NCI-H2029 treated with DMSO at 0.1 percent for 48 hours (cell line): ENCODE data around the gene ESYT2.

Experiments used
- DNase-seq: peaks from one replicate; lab custom pipeline; 2025; lab: John Stamatoyannopoulos, UW

Gene ESYT2

DNA sequence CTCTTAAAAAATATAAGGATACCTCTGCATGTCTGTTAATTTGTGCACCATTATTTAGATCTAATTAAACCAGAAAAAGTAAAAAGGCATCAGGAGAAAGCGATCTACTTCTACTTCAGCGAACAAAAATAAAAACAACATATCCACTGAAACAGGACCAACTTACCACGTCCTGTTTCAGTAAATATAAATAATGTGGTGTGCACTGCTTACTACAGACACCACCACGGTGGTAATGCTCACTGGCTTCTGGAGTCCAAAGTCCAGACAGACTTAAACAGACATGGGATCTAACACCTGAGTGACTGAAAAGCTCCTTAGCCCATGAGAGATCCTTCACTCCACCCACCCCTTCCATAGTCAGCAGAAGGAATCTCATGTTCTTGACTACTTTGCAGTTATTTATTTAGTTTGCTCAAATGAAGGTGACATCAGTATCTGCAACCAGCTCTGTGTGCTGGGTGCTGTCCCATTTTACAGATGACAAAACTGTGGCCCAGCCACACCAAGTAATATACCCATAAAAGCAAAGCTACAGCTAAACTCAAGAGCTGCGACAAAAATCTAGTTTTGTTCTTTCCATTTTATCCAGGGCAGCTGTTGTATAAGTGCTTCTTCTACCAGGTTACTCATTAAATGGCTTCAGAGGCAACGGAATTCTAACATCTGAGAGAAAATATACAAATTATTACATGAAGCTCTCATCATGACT lies 62.6 kb downstream of the ESYT2 start:
- DNase-seq = no peak

DNA sequence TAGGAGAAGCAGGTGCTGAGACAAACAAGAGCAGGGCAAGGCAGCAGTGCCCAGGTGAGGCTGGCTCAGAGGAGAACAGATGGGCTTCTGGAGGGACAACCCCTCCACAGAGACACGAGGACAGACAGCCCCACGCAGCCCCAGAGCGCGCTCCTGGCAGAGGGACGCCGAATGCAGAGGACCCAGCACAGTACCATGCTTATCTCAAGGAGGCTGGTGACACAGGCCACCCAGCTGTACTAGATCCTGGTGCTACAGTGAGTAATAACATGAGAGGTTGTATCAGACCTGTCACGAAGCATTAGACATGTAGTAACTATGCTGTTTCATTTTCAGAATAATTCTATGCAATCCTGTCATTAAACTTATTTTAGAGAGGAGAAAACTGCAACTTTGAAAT lies 64.3 kb downstream of the ESYT2 start:
- no peak for DNase-seq

DNA sequence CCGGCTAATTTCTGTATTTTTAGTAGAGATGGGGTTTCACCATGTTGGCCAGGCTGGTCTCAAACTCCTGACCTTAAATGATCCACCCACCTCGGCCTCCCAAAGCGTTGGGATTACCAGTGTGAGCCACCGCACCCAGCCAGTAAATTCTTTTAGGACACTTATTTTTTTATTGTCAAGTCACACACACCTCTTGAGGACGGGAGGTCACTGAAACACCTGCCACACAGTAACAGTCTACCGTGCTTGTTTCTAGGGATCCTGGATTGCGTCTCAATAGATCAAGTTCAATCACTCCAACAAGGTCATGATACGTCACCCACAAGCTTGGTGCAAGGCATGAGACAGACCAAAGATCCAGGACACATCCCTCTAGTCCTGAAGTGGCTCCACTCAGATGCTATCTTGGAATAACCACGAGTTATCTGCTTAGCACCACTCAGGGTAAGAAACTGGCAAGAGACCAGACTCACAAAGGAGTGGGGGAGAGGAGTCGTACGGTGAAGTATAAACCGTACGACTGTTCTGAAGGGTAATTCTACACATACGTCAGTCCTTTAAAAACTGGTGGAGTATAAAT lies 65.8 kb downstream of the ESYT2 start:
- DNase-seq = no peak

DNA sequence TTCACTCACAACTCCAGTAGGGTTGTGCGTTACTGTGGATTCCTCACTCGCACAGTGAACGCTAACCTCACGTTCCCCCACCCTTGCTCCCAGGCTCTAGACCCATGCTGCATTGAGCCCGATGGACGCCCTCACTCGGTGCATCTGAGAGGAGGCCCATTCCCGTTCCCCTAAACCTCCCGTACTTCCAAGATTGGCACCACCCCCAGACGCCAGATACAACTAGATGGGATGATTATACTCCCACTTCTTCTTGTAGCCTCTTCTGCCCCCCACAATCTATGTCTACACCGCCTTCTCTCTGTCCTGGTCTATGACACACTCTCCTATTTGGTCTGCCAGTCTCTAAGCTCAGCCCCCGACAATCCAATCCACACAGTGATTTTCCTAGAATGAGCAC lies 67.4 kb downstream of the ESYT2 start:
- no peak for DNase-seq

DNA sequence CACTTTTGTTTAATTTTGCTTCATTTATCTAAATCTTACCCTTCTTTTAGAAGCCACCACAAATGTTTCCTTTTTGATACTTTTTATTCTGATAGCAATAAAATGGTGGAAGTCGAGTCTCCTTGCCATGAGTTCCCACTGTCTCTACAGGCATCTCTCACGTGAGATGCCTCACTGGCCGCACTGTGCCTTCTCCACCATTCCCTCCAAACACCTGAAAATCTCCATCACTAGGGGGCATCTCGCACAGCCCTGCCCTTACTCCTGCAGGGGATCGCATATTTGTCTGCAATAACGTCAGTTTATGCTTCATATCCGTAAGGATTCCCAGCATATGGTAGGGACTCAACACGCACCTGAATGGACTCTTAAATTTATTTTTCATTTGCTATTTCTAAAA lies 68.4 kb downstream of the ESYT2 start:
- DNase-seq = no peak

DNA sequence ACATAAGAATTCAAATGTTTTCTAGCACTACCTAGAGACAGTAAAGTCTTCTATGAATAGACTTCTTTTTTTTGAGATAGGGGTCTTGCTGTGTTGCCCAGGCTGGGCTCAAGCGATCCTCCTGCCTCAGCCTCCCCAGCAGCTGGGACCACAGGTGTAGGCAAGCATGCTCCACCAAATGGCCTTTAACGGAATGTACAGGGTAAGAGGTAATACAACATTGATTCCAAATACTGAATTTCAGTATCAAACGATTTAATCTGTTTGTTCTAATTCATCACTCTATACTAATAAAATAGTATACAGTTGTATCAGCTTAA lies 68.9 kb downstream of the ESYT2 start:
- DNase-seq = no peak

DNA sequence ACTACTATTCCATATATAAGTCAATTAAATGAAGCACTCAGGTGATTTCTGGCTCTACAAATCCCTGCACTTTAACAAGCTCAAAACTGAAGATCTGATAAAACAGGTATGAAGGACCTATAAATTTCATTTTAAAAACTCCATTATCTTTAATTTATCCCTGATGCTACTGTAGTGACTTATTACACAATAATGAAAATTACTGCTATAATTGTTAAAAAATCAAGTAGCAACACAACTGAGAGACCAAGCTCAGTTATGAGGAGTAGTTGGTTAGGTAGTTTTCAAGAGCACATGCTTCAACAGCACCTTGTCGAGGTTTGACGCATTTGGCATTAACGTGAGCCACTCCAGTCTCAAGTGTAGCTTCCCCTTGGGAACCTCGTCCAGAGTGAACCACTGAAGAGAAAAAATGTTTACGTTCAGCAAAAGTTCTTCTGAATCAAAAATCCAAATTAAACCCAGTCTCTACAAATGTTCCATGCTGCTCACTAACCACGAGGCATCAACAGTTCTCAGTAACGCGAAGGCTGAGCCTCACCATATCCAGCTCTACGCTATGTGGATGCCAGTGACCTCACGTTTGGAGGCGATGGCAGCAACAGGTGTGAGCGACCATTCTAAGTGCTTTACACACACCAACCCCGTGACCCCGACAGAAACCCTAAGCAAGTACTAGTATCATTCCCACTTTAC lies 69.4 kb downstream of the ESYT2 start:
- DNase-seq = no peak

DNA sequence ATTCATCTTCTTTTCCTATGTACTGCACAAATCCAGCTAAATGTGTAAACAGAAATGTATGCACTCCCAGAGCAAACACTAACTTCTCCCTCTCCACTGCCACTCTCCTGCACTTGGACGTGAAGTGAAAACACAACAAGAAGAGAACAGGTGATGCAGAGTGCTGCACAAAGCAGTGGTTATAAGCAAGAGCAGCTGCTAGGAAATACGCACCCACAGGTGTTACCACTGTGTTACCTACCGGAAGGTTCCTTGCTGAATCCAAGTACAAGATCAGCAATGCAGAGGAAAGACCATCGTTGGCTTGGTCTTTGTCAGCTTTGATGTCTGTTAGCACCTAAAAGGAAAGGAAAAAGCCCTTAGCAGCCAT lies 70.1 kb downstream of the ESYT2 start:
- DNase-seq = peak; percentile 2

DNA sequence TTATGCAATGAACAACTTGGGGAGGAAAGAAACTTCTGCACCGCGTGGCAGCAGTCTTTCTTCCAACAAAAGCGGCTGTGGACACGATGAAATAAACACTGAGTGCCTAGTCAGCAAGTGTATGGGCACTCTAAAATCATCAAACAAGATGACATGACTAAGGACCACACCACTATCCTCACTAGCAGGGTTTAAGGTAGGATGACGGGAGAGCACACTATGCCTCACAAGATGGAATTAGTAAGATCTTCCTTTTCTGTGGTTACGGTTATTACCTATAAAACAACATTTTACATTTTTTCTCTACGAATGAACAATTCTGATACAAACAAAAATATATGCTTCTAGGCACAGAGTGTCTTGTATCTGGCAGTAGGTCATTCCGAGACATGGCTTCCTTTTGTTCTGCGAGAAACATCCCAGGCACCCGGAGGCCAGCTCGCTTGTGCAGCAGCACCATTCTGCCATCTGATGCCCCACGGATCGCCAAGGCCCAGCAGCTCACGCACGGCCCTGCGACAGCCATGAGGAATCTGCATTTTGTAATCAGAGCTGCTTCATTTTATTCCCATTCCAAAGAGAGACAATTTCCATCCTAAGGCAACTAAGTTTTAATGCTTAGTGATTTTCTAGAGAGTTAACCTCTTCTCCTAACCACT lies 70.6 kb downstream of the ESYT2 start:
- DNase-seq = no peak

DNA sequence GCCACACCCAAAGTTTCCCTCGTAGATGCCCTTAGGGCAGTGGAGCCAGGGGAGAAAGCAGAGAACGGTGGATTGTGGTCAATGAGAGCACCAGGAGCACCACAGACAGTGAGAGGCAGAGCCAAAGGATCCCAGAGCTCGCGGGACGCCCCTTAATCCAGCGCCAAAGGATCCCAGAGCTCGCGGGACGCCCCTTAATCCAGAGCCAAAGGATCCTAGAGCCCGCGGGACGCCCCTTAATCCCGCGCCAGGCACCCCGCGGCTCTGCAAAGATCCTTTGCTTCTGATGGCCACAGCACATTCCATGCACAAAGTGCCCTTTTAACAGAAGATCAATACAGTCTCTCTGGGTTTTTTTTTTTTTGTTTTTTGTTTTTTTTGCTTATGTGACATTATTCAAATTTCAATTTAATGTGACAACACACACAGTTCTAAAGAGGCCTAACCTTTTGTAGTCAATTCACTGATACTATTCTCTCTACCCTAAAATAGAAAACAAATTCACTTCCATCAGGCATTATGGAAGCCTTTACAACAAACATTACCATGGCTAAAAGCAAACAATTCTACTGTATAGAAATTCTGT lies 71.8 kb downstream of the ESYT2 start:
- DNase-seq = no peak

DNA sequence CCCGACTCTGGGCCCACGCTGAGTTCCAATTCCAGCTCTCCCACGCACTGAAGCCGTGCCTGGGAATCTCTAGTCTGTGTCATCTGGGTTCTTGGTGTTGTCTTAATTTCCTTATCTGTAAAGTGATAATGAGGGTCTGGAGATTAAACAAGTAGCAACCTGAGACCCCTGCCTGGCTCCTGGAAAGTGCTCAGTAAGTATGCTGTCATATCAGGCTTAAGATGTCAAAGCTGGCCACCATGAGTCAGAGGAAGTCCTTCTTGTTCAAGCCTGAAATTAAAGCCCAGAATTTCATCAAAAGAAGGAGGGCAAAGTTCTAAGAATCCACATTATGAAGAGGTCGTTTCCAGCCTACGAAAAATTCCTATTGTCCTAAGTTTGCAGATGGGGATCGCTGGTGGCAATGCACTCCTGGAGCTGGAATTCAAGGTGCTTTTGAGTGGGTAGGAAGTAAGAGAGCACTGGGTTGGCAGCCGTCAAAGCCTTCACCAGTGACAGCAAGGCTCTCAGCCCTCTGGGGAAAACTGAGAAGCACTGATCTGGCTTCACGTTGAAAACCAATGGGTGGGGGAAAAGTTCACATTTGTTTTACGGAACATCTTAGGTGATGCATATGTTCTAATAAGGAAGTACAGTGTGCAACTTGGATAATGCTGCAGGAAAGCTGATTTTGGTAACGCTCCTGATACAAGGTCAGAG lies 74.4 kb downstream of the ESYT2 start:
- DNase-seq = no peak

DNA sequence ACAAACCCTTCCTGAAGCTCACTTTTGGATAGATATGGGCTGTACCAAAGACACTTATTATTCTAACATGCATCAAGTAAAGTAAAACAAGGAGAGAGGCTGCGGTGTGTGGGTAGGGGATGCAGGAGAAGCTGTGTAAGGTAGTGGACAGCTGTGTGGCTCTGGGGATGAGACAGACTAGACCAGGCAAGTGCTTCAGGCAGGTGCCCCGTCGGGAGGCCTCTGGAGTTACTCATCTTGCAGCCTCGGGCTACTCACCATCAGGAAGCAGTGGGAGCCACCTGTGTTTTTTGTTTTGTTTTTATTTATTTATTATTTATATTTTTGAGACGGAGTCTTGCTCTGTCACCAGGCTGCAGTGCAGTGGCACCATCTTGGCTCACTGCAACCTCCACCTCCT lies 75.4 kb downstream of the ESYT2 start:
- DNase-seq = no peak

DNA sequence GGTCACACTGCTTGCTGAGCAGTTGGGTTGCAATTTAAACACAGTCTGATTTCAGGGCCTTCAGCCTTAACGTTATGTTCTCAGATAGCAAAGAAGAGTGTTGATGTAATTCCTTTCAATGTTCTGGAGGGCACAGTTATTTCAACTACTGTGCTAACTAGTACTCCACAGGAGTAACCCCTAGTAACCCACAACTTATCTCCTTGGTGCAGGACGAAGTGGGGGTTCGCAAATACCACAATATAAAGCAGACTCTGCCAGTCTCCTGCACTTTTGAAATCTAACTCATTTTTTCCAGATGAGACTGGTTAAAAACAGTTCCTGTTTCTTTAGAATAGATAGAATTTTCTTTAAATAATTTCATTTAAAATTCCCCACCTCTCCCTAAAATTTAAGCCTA lies 77.6 kb downstream of the ESYT2 start:
- no peak for DNase-seq

DNA sequence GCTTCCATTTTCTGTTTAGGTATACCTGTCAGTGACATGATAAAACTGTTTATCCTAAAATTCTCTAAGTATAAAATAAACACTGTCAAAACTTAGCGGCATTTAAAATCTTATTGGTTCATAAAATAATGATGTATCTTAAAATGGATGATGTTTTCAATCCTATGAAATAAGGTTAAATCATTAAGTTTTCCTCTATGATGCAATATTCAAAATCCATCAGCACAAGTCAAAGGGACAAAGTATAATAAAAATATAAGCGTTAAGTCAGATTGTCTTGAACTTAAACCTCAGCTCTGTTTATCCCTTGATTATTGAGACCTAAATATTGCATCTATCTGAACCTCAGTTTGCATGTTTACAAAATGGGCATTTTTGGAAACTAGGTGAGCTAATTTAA lies 78.1 kb downstream of the ESYT2 start:
- DNase-seq = no peak

DNA sequence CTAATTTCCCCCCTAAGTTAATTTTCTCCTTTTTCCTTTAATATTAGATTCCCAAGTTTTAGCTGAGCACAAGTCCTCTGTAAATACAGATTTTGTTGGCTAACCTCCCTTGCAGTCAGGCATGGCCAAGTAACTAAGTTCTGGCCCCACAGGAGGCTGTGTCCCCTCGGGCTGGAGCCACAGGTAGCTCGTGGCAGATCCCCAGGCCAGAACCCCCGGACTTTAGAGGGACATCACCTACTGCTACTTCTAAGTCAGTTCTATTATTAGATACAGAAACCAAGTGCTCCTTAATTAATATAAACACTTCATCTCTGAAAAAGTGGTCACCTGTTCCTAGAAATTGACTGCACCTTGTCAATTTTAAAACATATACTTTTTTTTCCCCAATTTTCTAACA lies 78.6 kb downstream of the ESYT2 start:
- DNase-seq = no peak

DNA sequence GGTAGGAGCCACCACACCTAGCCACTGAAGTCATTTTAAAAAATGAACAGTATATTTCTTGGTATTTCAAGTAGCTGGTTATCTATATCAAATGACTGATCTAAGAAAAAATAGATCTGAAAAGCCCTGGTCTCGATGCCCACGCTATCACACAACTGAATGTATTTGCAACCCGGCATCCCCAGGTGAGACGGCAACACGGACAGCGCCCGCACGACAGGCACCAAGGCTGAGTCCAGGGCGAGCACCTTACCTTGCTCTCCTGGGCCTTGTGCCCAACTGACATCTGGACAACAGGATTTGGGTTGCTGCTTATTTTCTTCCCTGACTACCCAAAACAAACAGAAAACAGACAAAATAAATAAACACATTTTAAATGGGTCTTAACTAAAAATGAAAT lies 79.9 kb downstream of the ESYT2 start:
- no peak for DNase-seq

DNA sequence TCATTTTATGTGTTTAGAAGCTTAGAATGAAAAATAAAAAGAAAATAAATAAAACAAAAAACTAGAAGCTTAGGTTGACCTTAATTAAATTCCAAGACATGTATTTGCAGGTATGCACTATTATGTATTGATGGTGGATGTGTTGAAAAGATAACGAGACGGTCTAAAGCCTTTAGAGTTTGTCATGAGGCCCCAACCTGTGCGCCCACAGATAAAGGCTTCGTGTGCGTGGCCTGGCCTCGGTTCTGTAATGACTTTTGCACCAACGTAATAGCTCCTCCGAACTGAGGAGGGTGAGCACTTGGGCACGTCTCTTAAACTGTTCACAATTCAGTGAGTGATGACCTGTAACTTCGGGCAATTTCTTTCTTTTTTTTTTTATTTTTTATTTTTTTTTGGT lies 81.0 kb downstream of the ESYT2 start:
- no peak for DNase-seq

DNA sequence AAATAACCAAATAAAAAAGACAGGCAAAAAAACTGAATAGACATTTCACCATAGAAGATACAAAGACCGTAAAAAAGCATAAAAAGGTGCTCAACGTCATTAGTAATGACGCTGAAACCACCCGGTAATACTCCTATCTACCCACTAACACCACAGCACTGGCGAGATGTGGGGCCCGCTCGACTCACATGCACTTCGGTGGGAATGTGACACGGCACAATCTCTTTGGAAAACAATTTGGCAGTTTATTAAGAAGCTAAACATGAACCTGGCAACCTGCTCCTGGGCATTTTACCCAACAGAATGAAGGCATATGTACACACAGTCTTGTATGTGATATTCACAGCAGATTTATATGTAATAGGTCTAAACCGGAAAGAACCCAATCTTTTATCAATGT lies 81.9 kb downstream of the ESYT2 start:
- no peak for DNase-seq

DNA sequence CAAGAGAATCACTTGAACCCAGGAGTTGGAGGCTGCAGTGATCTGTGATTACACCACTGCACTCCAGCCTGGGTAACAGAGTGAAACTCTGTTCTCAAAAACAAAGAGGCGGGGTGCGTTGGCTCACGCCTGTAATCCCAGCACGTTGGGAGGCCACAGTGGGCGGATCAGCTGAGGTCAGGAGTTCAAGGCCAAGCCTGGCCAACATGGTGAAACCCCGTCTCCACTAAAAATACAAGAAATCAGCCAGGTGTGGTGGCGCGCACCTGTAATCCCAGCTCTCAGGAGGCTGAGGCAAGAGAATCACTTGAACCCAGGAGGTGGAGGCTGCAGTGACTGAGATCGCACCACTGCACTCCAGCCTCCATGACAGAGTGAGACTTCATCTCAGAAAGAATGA lies 82.4 kb downstream of the ESYT2 start:
- DNase-seq = no peak

DNA sequence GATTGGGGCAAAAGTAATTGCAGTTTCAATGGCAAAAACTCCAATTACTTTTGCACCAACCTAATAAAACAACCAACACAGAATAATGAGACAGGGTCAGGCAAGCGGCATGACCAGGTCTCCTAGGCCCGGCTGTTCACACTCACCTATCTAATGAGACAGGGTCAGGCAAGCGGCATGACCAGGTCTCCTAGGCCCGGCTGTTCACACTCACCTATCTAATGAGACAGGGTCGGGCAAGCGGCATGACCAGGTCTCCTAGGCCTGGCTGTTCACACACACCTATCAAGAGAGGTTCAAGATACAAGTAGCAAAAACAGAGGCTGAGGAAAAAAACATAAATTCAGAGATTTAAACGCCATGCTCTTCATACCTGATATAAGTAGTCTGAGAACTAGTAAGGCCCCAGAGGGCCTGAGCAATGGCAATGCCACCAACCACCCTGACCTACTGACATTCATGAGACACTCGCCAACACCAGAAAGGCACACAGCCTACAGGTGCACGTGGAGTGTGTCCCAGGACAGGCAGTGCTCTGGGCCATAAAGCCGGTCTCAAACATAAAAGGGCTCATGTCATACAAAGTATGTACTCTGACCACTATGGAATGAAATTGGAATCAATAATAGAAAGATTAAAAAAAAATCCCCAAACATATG lies 84.1 kb downstream of the ESYT2 start:
- DNase-seq = no peak

DNA sequence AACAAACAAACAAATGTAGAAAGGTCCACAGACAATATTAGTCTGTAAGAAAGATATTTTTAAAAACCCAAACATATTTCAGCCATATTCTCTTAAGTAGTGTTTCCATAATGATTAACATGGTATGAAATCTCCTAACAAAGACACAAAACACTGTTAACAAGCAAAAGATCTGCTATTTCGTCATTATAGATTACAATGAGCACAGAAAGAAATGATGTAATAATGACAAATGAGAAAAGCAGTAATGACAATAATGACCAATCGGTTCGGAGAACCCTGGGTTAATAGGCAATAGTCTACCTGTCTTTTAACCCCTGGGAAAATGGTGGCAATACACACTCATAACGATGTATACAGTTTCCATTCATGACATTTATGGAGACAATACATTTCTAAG lies 85.2 kb downstream of the ESYT2 start:
- DNase-seq = no peak

DNA sequence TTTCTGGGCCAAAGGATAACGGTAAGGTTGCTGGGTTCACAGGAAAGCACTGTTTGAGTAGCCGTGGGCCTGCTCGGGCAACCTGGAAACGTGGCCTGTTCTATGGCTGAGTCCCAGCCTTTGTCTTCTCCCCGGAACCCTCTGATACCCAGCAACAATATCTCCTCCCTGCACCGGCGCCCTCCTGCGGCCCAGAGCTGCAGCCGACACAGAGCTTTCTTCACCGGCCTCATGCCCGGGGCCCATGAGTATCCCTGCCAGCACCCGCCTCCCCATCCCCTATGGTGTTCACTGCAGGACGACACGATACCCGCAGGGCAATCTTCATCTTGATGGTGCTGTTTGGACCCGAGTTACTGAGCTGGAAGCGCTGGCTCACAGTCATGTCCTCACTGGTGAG lies 86.1 kb downstream of the ESYT2 start:
- DNase-seq = no peak
